K562 (cell line): ENCODE measurements around the gene SAMD14. TPM values are rescaled to one million over a fixed set of nuclear protein-coding genes. Genes with fewer than 3 reads are reported as not detected.

Source experiments
- ATAC-seq: fragments of 200-7000 bp; cut with Tn5 transposase; 3 replicates; pipeline ENCODE4 v1.9.1; 2020; ENCODE audit warnings: moderate library complexity
- BruUV-seq: library from RNA; stranded (reverse); fragments of 400-500 nt; replicated peaks from 2 replicates; lab custom pipeline; 2021; lab: Mats Ljungman, UMichigan
- CTCF ChIA-PET: fragments of 300-600 bp; formaldehyde crosslinking; extraction: SDS; loops from one replicate; lab custom pipeline; 2021; ENCODE audit warnings: low intra/inter-chr PET ratio; lab: Yijun Ruan, JAX
- POLR2A ChIA-PET: fragments of 300-600, 350-650 bp; sonication (Branson Sonifier 250); formaldehyde crosslinking; extraction: SDS; loops from one replicate; lab custom pipeline; 2021; ENCODE audit warnings: antibody characterized with exemption, inconsistent platforms; lab: Yijun Ruan, JAX
- DNase-seq, 4 experiments: peaks; one replicate each; pipeline versions ENCODE4 v3.0.0 to v3.0.0-alpha.2; 2011 to 2018; ENCODE audit warnings: low spot score in 3 of 4, mixed read lengths in 3 of 4; ENCODE audit errors: extremely low read depth in 1 of 4
- FAIRE-seq: peaks from 2 replicates; lab custom pipeline; 2011; peaks lifted over from hg19 to GRCh38; lab: Jason Lieb, UNC
- H2AFZ ChIP-seq: 2 replicates; pipeline ENCODE4 v1.6.0; 2011; ENCODE audit warnings: low read depth, low read length, control low read depth, inconsistent platforms
- H3K27ac ChIP-seq: fragments of 200-600 bp; 3 replicates; pipeline ENCODE4 v1.8.0; 2011; ENCODE audit warnings: low read depth, mild to moderate bottlenecking, control low read depth, inconsistent platforms, low read length, moderate library complexity, mixed read lengths; ENCODE audit errors: extremely low read depth
- H3K27me3 ChIP-seq, 2 experiments: fragments of 300-600 bp in 1 of 2; 2 replicates in 1 of 2; 3 replicates in 1 of 2; pipeline versions ENCODE4 v1.6.0 to v1.8.0; 2011; ENCODE audit warnings: inconsistent platforms in 2 of 2, low read length in 2 of 2, mild to moderate bottlenecking in 1 of 2, mixed read lengths in 1 of 2, moderate library complexity in 1 of 2; ENCODE audit not compliant: control insufficient read depth in 2 of 2, insufficient read depth in 2 of 2
- H3K36me3 ChIP-seq: fragments of 300-600 bp; 3 replicates; pipeline ENCODE4 v1.8.0; 2011; ENCODE audit warnings: mild to moderate bottlenecking, low read length, inconsistent platforms; ENCODE audit not compliant: control insufficient read depth, insufficient read depth
- H3K4me1 ChIP-seq, 2 experiments: fragments of 200-600 bp in 1 of 2; replicated peaks in 1 of 2; 2 replicates in 1 of 2; 3 replicates in 1 of 2; pipeline versions ENCODE4 v1.5.1 to v1.8.0; 2011; ENCODE audit warnings: inconsistent platforms in 2 of 2, low read length in 2 of 2, mild to moderate bottlenecking in 1 of 2, mixed read lengths in 1 of 2, moderate library complexity in 1 of 2; ENCODE audit not compliant: control insufficient read depth in 2 of 2, insufficient read depth in 2 of 2
- H3K4me2 ChIP-seq: 2 replicates; pipeline ENCODE4 v1.6.1; 2011; ENCODE audit warnings: low read length, control low read depth, inconsistent platforms, mixed read lengths; ENCODE audit not compliant: insufficient read depth
- H3K4me3 ChIP-seq: fragments of 200-600 bp; sonication (generic), shearing (Covaris generic); 2 replicates; pipeline ENCODE4 v1.5.1; 2016; ENCODE audit warnings: control low read depth, inconsistent platforms
- H3K79me2 ChIP-seq: fragments of 200-600 bp; 3 replicates; pipeline ENCODE4 v1.8.0; 2011; ENCODE audit warnings: low read length, inconsistent platforms; ENCODE audit not compliant: control insufficient read depth, insufficient read depth
- H3K9ac ChIP-seq, 2 experiments: 2 replicates each; pipeline versions ENCODE4 v1.6.0 to v1.6.1; 2011; ENCODE audit warnings: low read depth in 2 of 2, low read length in 2 of 2, control low read depth in 1 of 2, inconsistent platforms in 1 of 2, mild to moderate bottlenecking in 1 of 2, mixed read lengths in 1 of 2; ENCODE audit not compliant: insufficient read depth in 1 of 2
- H3K9me1 ChIP-seq: one replicate; pipeline ENCODE4 v1.6.0; 2011; ENCODE audit warnings: inconsistent platforms, mild to moderate bottlenecking, low read length, moderate library complexity; ENCODE audit not compliant: control insufficient read depth, insufficient read depth
- H3K9me3 ChIP-seq: replicated peaks from 2 replicates; pipeline ENCODE4 v1.5.1; 2011; ENCODE audit warnings: low read depth, low read length, inconsistent platforms; ENCODE audit not compliant: control insufficient read depth, insufficient read depth
- H4K20me1 ChIP-seq: replicated peaks from 2 replicates; pipeline ENCODE4 v1.6.1; 2011; ENCODE audit warnings: low read length, inconsistent platforms, mixed read lengths; ENCODE audit not compliant: control insufficient read depth, insufficient read depth
- DDX20 ChIP-seq: fragments of 450-650 bp; IDR thresholded peaks from 2 replicates; pipeline ENCODE4 v1.6.1; 2016; ENCODE audit warnings: missing genetic modification characterization, low read depth, mild to moderate bottlenecking, missing compliant biosample characterization, moderate library complexity
- ETS2 ChIP-seq: IDR thresholded peaks from 2 replicates; pipeline ENCODE4 v1.6.1; 2016; ENCODE audit warnings: borderline replicate concordance, missing genetic modification characterization, mild to moderate bottlenecking, moderate library complexity, missing compliant biosample characterization; ENCODE audit not compliant: poor library complexity, severe bottlenecking
- KHSRP ChIP-seq: fragments of 450-650 bp; IDR thresholded peaks from 2 replicates; pipeline ENCODE4 v1.6.1; 2017
- NR2F6 ChIP-seq: fragments of 450-650 bp; formaldehyde crosslinking; IDR thresholded peaks from 2 replicates; pipeline ENCODE4 v1.4.0; 2020; ENCODE audit warnings: mild to moderate bottlenecking
- POLR2AphosphoS5 ChIP-seq: IDR thresholded peaks from 2 replicates; pipeline ENCODE4 v1.6.1; 2011; ENCODE audit warnings: mild to moderate bottlenecking, low read depth, low read length, moderate library complexity; ENCODE audit not compliant: control insufficient read depth, insufficient read depth
- RFX5 ChIP-seq: IDR thresholded peaks from 2 replicates; pipeline ENCODE4 v1.6.1; 2011; ENCODE audit warnings: low read depth, mild to moderate bottlenecking, improper control_type of control experiment, low read length
- SIN3A ChIP-seq, 2 experiments: fragments of 150-350 bp in 1 of 2; IDR thresholded peaks; 2 replicates each; pipeline ENCODE4 v1.6.1; 2011 to 2016; ENCODE audit warnings: borderline replicate concordance in 2 of 2, low read depth in 2 of 2, low read length in 2 of 2, mild to moderate bottlenecking in 2 of 2, moderate library complexity in 2 of 2; ENCODE audit not compliant: control insufficient read depth in 1 of 2
- SRSF7 ChIP-seq: fragments of 200-400 bp; formaldehyde crosslinking; optimal IDR thresholded peaks from 2 replicates; pipeline ENCODE3; 2017; ENCODE audit warnings: mild to moderate bottlenecking, low read depth, low read length
- WHSC1 ChIP-seq: IDR thresholded peaks from one replicate; pipeline ENCODE4 v1.6.1; 2012; ENCODE audit warnings: low read length, control low read depth, inconsistent platforms
- ZNF23 ChIP-seq: fragments of 250-450 bp; sonication (Bioruptor Pico); IDR thresholded peaks from 2 replicates; pipeline ENCODE4 v1.4.0; 2020; ENCODE audit warnings: mild to moderate bottlenecking
- ZNF239 ChIP-seq: fragments of 250-450 bp; sonication (Bioruptor Pico); IDR thresholded peaks from 2 replicates; pipeline ENCODE4 v1.4.0; 2020; ENCODE audit warnings: mild to moderate bottlenecking
- ZNF444 ChIP-seq: fragments of 250-450 bp; sonication (Bioruptor Pico); IDR thresholded peaks from 2 replicates; pipeline ENCODE4 v1.4.0; 2020; ENCODE audit warnings: mild to moderate bottlenecking, moderate library complexity
- ZNF785 ChIP-seq: fragments of 250-450 bp; sonication (Bioruptor Pico); IDR thresholded peaks from 2 replicates; pipeline ENCODE4 v1.4.0; 2020; ENCODE audit warnings: mild to moderate bottlenecking
- WGBS: fragments of 100-300 bp; shearing (Covaris generic); methylation state at CpG from one replicate; pipeline ENCODE4 v1.1.6; 2016; ENCODE audit warnings: low coverage, mixed read lengths; ENCODE audit not compliant: insufficient coverage; ENCODE audit errors: missing lambda C conversion rate; 5-methylcytosine and 5-hydroxymethylcytosine counted together
- in situ Hi-C: fragments of 300-500 bp; cut with MboI; formaldehyde crosslinking; loops from 4 replicates; pipeline ENCODE4 v1.15.0; 2018; ENCODE audit warnings: inconsistent platforms, mixed read lengths
- intact Hi-C: fragments of 100-400 bp; cut with micrococcal nuclease; formaldehyde crosslinking; loops from 2 replicates; pipeline ENCODE4 v1.14.2; 2022
- polyA plus RNA-seq, 8 experiments: library from polyadenylated mRNA; depleted of rRNA in 4 of 8; stranded (reverse) in 5 of 8; unstranded in 3 of 8; fragments of >200 nt; fragmentation: Nextera tagmentation in 2 of 8; fragmentation: Illumina TruSeq in 1 of 8; extraction: Ambion mirVana in 2 of 8; extraction: Trizol in 1 of 8; gene quantifications; 2 replicates each; pipeline versions ENCODE4 v1.2.1 to v1.2.3, GENCODE V29; 2011 to 2014; ENCODE audit warnings: inconsistent platforms in 1 of 8, missing spikeins in 1 of 8
- total RNA-seq, 7 experiments: library from RNA; depleted of rRNA in 6 of 7; stranded (reverse); fragments of >200 nt in 6 of 7; fragmentation: Illumina TruSeq in 2 of 7; extraction: Trizol in 2 of 7; gene quantifications; 2 replicates each; pipeline versions ENCODE4 v1.2.1 to v1.2.3, GENCODE V29; 2011 to 2021; ENCODE audit warnings: low replicate concordance in 1 of 7
- TF ChIP-seq, protein P1 (sequence below): fragments of 250-450 bp; sonication (Bioruptor Pico); IDR thresholded peaks from 2 replicates; pipeline ENCODE4 v1.5.0; 2021; ENCODE audit warnings: mild to moderate bottlenecking, moderate library complexity

The SAMD14 gene
- total and polyA plus RNA-seq, 9 of the 15 experiments (the other 6 are each of a cell fraction or from before 2014, with no cell fraction given), result 0.04 to 0.07 TPM; not detected in 7

DNA sequence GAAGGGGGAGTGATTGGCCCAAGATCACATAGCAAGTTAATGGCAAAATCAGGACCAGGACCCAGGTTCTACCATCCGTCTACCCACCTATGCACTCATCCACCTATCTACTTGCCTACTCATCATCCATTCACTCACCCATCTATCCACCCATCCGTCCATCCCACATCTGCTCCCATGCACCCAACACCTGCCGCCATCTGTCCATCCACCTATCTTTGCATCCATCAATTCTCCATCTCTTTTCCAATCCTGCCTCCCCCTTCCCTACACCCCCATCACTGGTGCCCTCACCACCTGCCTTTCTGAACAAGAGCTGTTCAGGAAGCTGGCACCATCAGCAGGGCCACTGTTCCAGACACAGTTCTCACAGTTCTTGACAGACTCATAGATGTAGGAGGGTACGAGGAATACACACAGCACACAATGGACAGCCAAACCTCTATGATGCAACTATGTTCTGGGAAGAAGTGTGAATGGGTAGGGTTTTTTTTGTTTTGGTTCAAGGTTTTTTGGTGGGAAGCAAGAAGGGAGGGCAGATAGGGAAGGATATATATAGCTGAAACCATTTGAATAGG lies 4.5 kb downstream of the SAMD14 start:
- Histone ChIP-seq H3K79me2 (no peaks in the 10 kb centered on the region), H4K20me1 (peaks cover 5% of the 10 kb centered on the region; the same call in 1 of the 2 replicates), H3K27ac (no peak overlapping the region), H3K27me3 (peaks cover 17 to 45% of the 10 kb centered on the region in 2 experiments; a peak in 3 of 5 replicates)
- intact Hi-C loops, result no loop called here
- no peak for DNase-seq
- no TSS peak for BruUV-seq
- TF ChIP-seq, protein P1, sequence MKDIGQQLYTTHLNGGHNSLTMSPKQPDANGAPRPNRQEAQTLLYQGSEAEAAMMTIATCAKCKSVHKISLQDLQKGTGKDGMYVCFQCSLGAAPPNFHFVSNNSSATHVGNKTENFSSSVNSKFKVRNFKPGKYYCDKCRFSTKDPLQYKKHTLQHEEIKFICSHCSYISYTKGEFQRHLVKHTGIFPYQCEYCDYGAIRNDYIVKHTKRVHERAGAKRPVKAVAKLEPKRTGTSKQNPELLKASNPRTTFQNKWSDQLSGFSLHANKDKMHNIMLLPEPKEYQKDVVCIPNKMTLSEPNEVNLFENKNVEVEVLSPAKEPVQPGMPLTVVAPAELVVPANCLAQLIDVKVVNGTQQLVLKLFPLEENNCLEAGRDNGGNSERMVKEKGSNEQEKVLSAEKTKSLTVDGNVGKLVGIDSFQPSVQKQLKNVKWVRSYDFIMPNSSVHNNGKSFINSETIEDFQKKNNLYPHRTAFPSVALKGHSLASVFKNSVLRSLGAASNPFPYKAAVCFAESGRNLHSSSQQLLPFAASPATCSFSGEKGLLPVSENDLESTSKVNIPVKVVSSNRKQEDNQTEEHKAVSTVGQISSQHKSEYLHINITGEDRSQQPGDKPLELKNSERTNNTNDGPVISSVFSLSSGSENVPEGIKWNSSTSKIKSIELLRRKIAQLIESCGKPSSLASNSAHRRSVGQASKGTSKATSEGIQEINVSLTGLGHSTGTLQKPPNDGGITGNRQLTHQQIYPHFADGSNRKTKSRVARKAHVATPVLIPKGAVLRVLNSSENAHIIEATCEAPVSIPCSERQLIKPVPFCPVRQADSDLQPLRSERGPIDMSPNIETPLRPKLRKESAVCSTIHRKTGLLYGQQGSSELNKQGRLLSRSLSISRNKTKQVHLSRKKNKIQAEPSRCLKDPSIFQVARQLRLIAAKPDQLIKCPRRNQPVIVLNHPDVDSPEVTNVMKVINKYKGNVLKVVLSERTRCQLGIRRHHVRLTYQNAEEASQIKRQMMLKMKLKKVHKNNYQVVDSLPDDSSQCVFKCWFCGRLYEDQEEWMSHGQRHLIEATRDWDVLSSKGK (CRISPR knock-in tag), result no peak
- no peak for TF ChIP-seq WHSC1
- no peak for TF ChIP-seq SIN3A (IDR thresholded peaks at IDR 0.05; ENCODE audit: borderline replicate concordance in 2 of 2, control insufficient read depth in 1 of 2, low read depth in 2 of 2, low read length in 2 of 2)
- TF ChIP-seq RFX5, result no peak
- no peak for TF ChIP-seq NR2F6
- no peak for TF ChIP-seq ZNF785 (CRISPR knock-in tag)
- TF ChIP-seq KHSRP, result no peak
- no peak for TF ChIP-seq POLR2AphosphoS5
- no peak for TF ChIP-seq DDX20 (tag)
- no peak for TF ChIP-seq ZNF239
- TF ChIP-seq ZNF23 (CRISPR knock-in tag), result no peak
- no peak for TF ChIP-seq ZNF444
- no peak for TF ChIP-seq SRSF7
- no peak for TF ChIP-seq ETS2 (tag)
- TF ChIP-seq, all 486 proteins: peak for 0
- ATAC-seq, result no peak
- no peaks in the 10 kb centered on the region for H3K9me1 ChIP-seq
- FAIRE-seq, result no peak
- H3K4me3 ChIP-seq, result no peak overlapping the region
- ChIA-PET CTCF (no interaction called here), POLR2A (interaction anchor here (2.3 kb wide), 1 partner anchor 11 kb away, joined by 9 read pairs; no protein-coding TSS in a partner anchor)
- 7% methylated on average over 4 of the region's 4 CpGs for WGBS
- no peak overlapping the region for H2AFZ ChIP-seq
- no peak overlapping the region for H3K9ac ChIP-seq
- H3K4me2 ChIP-seq, result no peak overlapping the region
- peaks cover 4% of the 10 kb centered on the region; the same call in 1 of the 2 replicates for H3K9me3 ChIP-seq
- in situ Hi-C loops, result no loop called here
- H3K36me3 ChIP-seq, result no peaks in the 10 kb centered on the region
- peaks cover 8 to 13% of the 10 kb centered on the region in 2 experiments for H3K4me1 ChIP-seq
